Cerebellar nuclear complex (tissue), 1 donor: ENCODE results near the gene PFDN2.

Experiments
- DNase-seq, 2 experiments: peaks; one replicate each; lab custom pipeline; 2025; lab: John Stamatoyannopoulos, UW

Gene PFDN2

DNA sequence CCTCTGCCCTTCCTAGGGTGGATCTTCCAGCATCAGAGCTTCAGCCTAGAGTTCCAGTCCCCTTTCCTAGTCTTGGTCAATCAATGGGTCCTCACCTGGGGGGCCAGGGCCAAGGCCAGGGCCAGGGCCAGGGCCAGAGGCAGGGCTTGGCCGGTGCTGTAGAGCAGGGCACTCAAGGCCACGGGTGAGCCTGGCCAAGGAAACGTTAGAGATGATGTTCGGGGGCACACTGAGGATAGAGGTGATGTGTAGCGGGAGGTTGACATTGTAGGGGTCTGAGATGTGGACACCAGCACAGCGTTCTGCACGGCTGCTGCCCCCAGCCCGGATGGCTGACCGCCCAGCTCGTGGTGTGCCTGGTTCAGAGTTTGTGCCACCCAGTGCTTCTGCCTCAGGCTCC lies 66.6 kb downstream of the PFDN2 start:
- no peak for DNase-seq
